ENCODE measurements around the gene MYL12B.
"Not testable (repeated sequence)": the region's sequence is repeated elsewhere in the genome, so short reads cannot be mapped to it uniquely, and the experiment has no call there.

Gene MYL12B

DNA sequence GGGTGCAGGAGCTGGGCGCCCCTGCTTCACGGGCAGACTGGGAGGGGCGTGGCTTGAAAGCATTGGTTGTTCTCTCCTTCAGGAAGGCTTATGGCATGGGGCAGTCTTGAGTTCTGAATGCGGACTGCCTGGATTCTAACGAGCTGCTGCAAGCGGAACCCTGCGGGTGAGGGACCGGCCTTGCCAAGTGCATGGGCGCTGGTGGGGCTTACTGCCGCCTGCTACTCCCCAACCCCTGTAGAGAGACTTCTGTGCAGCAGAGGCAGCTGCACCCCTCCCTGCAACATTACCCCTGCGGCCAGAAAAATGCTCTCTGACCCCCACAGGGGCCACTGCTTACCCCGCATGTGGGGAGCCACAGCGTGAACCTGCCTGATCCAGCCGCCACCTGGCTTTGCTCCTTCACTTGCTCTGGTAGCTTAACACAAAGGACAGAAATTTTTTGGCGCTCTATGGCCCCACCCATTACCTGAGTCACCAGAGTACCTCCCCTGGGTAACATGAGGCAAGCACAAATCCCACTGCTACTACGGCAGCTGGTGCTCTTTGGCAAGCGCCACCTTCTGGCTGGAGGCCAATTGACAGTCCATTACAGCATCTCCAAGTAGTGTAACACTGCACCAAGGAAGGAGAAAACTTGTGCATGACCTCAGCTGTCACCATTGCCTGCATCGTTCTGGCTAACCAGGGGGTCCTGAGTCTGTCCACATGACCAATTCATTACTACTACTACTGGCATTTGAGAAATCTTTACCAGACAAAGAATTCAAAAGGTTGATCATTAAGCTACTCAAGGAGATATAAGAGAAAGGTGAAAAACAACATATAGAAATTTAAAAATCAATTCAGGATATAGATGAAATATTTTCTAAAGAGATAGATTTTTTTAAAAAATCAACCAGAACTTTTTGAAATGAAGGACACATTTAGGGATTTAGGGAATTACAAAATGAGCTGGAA lies 35.4 kb downstream of the MYL12B start:
- DNase-seq (ENCODE audit: low spot score): peak; percentile 83

DNA sequence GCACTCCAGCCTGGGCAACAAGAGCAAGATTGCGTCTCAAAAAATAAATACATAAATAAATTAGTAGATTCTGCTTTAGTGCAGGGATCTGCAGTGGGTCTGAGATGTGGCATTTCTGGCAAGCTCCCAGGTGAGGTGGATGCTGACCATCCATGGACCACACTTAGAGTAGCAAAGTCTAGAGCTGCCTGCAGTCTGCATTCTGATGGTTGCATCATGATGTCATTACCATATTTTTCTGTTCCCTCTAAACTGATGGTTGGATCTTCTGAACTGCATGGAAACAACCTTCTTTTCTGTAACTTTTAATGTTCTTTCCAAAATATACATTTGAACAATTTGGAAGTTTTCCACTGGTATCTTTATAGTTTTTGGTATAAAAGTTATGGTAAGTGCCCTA lies 42.9 kb downstream of the MYL12B start:
- DNase-seq (ENCODE audit: low spot score): no peak

DNA sequence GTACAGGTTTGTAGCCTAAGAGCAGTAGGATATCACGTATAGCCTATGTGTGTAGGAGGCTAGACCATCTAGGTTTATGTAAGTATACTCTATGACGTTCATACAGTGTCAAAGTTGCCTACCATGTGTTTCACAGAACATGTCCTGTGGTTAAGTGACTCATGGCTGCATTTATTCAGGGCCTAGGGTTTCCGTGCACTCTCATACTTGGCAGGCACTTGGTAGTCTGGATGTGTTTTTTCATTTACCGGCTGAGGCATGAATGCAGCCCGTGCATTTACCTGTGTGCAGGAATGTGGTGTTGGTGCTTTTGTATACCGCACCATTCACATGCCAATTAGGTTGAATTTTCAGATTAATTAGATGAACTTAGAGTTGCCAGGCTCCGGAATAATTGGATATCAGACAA lies 43.4 kb downstream of the MYL12B start:
- no peak for DNase-seq (ENCODE audit: low spot score)

DNA sequence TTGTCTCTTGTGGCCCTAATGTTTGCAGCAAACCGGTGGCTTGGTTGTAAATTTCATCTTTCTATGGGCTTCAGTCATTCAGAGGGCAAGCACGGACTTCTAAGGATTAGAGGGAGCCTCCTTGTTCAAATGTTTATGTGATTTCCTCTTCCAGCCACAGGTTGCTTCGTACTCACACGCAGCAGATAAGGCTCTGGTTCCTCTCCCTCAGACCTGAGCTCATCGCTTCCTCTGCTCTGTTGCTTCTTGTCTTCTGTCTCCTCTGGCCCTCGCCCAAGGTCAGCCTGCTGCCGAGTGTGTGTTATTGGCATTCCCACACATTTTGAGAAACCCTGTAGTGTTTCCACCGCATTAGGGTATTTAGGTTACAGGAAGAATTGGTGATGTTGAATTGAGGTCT lies 44.0 kb downstream of the MYL12B start:
- no peak for DNase-seq (ENCODE audit: low spot score)

DNA sequence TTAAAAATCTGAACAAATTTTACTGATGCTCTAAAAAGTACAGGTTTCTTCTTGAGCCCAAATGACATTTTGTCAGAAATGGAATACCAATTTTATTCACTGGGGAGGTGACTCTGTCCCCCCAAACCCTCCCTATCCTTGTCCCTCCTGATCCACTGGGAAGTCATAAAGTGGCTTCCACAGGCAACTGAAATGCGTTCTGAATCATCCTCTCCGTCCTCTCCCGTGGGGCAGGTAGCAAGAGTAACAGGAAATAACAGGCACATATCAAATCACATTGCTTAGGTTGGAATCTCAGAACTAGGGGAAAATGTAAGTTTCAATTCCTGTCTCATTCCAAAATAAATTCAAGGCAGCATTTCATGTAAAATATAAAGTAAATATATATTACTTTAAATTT lies 44.5 kb downstream of the MYL12B start:
- DNase-seq (ENCODE audit: low spot score): no peak

DNA sequence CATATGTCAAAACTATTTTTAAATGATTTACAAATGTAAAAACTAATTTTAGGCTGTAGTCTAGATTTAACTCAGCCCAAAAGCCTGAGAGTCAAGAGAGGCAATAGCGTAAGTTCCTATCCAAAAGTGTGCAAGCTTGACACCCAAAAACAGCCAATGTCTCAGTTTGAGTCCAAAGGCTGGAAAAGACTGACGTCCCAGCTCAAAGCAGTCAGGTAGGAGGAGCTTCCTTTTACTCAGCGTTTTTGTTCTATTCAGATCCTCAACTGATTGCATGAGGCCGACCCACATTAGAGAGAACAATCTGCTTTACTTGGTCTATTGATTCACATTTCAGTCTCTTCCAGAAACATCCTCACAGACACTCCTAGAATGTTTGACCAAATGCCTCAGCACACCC lies 51.8 kb downstream of the MYL12B start:
- DNase-seq (ENCODE audit: low spot score): no peak

DNA sequence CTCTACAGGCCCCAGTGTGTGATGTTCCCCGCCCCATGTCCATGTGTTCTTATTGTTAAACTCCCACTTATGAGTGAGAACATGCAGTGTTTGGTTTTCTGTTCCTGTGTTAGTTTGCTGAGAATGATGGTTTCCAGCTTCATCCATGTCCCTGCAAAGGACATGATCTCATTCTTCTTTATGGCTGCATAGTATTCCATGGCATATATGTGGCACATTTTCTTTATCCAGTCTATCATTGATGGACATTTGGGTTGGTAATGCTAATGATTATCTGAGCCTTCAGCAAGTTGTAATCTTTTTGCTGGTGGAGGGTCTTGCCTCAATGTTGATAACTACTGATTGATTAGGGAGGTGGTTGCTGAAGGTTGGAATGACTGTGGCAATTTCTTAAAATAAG lies 53.4 kb downstream of the MYL12B start:
- not testable (repeated sequence) for DNase-seq (ENCODE audit: low spot score)

DNA sequence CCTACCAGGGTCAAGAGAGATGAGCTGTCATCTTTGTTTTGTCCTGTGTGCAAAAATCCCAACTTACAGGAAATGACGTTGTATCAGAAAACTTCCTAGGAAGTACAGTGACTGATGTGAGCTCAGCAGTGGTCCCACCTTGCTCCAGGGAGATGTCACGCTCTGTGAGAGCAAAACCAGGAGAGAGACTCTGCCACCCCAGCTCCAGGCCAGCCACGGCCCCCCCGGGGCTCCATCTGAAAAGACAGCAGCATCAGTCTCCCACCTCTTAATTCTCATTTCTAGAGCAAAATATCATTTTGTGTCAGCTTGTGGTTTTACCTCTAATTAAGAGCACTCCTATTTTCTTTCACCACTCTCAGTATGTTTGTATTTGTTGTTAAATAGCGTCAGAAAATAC lies 57.5 kb downstream of the MYL12B start:
- no peak for DNase-seq (ENCODE audit: low spot score)

DNA sequence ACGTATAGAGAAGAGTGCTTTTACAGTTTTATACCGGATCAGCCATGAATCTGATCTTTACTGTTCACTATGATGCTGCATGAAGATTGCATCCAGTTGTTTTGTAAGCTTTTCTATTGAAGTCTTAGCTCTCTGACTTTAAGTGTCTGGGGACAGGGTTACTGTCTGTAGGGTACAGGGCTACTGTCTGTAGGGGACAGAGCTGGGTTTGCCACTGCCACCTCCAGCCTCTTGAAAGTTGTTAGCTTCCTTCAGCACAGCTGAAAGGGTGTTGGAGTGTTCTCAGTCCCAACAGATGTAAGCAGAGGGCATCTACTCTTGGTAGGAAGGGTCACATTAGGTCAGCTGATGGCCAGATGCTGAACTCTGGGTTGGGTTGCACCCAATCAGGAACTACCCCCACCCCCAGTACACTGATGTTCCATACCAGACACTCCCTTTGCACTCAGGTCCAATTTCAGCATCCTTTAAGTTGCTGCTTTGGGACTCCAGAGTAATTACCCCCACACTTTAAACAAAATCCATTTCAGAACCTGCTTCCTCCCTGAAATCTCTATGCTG lies 58.0 kb downstream of the MYL12B start:
- DNase-seq (ENCODE audit: low spot score): no peak

DNA sequence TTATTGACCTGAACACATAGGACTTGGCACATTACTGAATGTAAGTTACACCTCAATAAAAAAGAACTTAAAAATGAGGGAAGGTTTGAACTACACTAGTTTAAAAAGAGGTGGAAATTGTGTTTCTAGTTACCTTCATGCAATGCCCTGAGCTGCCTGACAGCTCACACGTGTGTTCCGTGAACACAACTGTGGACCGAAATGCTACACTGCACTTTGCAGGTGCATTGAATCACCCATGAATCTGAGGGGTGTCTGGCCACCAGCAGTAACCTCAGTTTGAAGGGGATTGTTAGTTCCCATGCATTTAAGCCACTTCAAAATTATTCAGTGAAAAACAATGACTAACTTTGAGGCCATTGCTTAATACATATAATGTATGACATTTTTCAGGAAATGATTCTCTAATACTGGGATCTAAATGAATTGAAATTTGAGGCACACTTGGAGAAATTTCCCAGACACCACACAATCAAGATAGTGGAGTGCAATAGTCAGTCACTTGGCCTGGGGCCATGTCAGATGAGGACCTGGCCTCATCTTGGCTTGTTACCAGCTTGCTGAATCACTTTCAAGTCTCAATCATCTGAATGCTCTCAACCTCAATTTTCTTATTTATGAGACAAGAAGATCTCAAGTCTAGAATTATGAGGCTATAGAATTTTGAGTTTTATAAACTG lies 59.3 kb downstream of the MYL12B start:
- no peak for DNase-seq (ENCODE audit: low spot score)

DNA sequence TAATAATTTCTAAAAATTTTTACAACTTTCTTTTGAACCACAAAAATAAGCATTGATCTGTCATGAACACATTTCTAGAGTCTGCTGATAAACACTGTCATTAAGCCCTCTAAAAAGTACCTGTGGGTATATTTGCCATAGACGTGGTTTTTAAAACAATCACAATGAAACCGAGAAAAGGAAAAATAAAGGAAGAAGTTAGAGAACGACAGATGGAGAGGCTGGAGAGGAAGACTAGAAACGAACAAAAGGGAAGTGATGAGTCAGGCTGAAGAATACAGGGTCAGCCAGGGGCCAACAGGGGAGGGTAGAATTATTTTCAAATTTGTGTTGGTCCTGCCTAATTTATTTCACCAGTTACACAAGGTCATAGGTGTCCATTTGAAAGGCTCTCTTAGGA lies 62.0 kb downstream of the MYL12B start:
- DNase-seq (ENCODE audit: low spot score): no peak

All from D341Med (cell line).